ENCODE data around the gene KCNC1.

Gene KCNC1

DNA sequence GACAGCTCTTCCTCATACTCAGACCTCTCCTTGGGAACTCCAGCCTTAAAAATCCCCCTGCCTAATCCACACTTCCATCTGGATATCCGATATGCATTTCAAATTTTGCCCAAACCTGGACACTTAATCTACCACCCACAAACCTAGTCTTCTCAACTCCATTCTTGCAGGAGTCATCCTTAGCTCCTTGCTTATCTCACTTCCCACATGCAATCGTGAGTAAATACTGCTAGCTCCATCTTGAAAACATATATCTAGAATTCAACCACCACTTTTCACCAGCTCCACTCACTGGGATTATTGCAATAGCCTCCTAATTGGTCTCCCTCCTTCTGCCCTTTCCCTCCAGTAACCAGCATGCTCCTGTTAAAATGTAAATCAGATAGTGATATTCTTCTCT is 17.8 kb upstream of the KCNC1 start:
- DNase-seq (ENCODE audit: low read depth), result no peak

DNA sequence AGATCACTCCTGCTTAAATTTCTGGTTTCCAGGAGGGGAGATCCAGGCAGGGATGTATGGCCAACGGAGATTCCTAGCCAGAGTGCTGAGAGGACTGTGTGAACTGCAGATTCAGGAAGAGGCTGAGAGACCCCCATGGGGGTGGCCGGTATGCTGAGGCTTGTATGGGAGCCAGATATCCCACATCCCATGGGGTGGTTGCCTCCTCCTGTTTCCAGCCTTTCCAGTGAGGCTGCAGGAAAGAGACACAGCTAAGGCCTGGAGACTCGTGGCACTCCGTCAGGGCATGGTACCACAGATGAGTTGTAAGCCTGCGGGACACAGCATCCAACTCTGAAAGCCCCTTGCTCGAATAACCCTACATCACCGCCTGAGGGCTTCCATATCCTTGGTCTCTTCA is 16.6 kb upstream of the KCNC1 start:
- DNase-seq (ENCODE audit: low read depth), result no peak

DNA sequence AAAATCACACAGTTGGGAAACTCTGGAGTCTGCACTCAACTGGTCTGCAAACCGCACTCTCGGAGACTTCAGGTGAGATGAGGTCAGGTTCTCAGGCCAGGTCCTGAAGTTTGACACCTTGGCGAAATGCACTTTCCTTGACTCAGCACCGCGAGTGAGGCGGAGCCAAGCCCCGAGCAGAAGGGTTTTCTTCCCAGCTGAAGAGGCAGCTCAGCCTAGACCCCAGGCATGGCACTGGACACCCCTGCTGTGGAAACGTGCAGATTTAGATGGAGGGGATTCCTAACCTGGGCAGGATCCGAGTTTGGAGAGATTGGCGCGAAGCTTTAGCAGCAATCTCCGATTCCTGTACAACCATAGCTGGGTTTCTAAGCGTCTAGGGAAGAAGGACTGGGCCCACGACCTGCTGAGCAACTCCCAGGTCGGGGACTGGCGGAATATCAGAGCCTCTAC is 16.0 kb upstream of the KCNC1 start:
- no peak for DNase-seq (ENCODE audit: low read depth)

DNA sequence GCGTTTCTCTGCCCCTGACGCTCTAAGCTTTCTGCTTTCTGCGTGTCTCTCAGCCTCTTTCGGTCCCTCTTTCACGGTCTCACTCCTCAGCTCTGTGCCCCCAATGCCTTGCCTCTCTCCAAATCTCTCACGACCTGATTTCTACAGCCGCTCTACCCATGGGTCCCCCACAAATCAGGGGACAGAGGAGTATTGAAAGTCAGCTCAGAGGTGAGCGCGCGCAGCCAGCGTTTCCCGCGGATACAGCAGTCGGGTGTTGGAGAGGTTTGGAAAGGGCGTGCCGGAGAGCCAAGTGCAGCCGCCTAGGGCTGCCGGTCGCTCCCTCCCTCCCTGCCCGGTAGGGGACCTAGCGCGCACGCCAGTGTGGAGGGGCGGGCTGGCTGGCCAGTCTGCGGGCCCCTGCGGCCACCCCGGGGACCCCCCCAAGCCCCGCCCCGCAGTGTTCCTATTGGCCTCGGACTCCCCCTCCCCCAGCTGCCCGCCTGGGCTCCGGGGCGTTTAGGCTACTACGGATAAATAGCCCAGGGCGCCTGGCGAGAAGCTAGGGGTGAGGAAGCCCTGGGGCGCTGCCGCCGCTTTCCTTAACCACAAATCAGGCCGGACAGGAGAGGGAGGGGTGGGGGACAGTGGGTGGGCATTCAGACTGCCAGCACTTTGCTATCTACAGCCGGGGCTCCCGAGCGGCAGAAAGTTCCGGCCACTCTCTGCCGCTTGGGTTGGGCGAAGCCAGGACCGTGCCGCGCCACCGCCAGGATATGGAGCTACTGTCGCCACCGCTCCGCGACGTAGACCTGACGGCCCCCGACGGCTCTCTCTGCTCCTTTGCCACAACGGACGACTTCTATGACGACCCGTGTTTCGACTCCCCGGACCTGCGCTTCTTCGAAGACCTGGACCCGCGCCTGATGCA is 15.3 kb upstream of the KCNC1 start, which contains the start of gene MYOD1:
Gene MYOD1 (plus strand): TSS at position 544 of the 910 bp plus-strand sequence. CDS start 212 bp downstream, at position 756.
- DNase-seq (ENCODE audit: low read depth), result no peak

DNA sequence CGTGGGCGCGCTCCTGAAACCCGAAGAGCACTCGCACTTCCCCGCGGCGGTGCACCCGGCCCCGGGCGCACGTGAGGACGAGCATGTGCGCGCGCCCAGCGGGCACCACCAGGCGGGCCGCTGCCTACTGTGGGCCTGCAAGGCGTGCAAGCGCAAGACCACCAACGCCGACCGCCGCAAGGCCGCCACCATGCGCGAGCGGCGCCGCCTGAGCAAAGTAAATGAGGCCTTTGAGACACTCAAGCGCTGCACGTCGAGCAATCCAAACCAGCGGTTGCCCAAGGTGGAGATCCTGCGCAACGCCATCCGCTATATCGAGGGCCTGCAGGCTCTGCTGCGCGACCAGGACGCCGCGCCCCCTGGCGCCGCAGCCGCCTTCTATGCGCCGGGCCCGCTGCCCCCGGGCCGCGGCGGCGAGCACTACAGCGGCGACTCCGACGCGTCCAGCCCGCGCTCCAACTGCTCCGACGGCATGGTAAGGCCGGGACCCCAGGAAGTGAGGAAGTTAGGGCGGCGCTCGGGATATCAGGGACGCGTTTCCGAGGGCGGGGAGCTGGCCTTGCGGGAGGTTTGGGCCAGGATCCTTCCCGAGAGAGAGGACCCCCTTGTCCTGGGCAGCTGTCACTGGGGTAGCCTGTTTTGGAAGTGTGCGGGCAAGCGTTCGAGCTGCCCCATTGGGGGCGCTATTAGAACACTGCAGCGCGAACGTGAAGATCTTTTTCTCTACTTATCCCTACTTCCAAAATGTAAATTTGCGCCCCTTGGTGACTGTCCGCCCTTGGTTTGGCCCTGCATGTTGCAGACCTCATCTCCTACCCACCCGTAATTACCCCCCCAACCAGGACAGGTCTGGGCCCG is 14.4 kb upstream of the KCNC1 start:
- no peak for DNase-seq (ENCODE audit: low read depth)

DNA sequence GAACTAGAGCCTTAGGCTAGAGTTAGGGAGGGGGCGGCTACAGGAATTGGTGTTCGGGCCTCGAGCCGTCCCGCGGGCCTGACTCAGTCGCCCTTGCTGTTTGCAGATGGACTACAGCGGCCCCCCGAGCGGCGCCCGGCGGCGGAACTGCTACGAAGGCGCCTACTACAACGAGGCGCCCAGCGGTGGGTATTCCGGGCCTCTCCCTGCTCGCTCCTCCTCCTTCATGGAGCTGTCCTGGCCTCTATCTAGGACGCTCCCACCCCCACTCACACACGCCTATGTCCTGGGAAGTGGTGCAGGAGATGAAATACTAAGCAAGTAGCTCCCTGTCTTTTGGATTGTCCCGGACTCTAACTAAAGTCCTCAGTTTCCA is 13.8 kb upstream of the KCNC1 start:
- DNase-seq (ENCODE audit: low read depth), result no peak

DNA sequence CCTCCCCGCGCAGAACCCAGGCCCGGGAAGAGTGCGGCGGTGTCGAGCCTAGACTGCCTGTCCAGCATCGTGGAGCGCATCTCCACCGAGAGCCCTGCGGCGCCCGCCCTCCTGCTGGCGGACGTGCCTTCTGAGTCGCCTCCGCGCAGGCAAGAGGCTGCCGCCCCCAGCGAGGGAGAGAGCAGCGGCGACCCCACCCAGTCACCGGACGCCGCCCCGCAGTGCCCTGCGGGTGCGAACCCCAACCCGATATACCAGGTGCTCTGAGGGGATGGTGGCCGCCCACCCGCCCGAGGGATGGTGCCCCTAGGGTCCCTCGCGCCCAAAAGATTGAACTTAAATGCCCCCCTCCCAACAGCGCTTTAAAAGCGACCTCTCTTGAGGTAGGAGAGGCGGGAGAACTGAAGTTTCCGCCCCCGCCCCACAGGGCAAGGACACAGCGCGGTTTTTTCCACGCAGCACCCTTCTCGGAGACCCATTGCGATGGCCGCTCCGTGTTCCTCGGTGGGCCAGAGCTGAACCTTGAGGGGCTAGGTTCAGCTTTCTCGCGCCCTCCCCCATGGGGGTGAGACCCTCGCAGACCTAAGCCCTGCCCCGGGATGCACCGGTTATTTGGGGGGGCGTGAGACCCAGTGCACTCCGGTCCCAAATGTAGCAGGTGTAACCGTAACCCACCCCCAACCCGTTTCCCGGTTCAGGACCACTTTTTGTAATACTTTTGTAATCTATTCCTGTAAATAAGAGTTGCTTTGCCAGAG is 13.2 kb upstream of the KCNC1 start:
- no peak for DNase-seq (ENCODE audit: low read depth)

DNA sequence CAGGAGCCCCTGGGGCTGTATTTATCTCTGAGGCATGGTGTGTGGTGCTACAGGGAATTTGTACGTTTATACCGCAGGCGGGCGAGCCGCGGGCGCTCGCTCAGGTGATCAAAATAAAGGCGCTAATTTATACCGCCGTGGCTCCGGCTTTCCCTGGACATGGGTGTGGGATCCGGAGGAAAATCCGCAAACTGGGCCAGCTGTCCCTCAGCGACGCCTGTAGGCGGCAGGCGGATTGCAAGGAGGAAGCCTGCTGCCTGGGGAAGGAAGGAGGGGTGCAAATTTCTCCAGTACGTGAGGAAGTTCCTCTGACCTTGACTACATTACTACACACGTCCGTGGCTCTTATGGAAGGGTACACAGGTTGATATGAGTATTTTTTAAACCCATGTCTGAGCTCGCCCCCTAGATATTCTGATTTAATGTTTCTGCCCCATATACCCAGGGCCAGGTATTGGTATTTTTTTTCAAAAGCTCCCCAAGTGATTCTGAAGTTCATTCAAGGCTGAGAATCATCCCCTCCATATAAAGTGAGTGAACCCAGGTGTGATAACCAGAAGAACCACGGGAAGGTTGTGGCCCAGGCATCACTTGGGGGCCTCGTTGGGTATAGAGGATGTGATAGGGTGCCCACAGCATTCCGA is 12.5 kb upstream of the KCNC1 start:
- DNase-seq (ENCODE audit: low read depth), result no peak

DNA sequence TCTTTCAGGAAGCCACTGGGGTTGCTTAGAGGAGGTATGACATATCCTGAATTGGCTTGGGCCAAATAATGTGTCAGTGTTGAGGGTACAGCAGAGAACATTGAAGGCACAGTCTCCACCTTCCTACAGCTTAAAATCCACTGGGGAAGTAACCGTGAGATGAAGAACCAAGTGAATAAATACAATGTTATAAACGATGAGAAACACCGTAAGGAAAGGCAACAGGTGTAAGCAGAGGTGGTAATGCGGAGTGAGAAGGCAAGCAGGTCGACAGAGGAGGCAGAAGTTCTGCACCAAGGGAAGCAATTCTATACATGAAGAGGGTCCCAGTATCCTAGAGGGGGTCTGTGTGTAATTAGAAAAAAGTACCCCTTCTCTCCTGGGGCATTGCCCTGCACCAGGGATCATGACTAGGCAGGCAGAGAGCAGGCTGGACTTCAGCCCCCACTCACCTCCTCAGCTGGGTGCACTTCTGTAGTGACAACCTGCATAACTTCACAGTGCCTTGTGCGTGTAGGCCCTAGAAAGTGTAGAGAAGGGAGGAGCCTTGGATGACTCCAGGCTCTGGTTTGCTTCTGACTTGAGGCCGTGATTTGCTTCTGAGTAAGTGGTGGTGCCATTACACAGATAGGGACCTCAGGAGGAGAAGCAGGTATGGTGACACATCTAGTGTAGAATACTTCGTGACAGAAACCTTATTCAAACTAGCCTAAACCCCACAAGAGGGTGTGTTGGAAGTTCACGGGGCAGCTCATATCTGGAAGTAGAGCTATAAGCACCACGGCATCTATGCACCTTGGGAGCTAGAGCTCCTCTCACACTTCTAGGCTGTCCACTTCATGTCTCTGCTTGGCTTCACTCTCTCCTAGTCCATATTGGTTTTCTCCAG is 10.3 kb upstream of the KCNC1 start:
- no peak for DNase-seq (ENCODE audit: low read depth)

DNA sequence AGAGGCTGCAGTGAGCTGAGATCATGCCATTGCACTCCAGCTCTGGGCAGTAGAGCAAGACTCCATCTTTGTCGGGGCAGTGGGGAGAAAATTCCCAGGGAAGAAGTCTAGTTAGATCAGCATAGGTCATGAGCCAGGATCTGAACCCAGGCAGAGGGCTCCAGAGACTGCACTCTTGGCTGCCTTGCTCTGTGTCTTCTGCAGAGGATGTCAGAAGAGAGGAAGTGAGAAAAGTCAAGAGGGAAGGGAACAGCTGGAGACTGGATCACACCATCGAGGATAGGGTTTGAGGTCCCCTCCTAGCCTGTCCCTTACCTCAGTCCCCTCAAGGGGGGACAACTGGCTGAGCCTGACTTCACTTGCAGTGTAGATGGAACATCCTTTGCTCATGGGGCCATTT is 9.4 kb upstream of the KCNC1 start:
- no peak for DNase-seq (ENCODE audit: low read depth)

DNA sequence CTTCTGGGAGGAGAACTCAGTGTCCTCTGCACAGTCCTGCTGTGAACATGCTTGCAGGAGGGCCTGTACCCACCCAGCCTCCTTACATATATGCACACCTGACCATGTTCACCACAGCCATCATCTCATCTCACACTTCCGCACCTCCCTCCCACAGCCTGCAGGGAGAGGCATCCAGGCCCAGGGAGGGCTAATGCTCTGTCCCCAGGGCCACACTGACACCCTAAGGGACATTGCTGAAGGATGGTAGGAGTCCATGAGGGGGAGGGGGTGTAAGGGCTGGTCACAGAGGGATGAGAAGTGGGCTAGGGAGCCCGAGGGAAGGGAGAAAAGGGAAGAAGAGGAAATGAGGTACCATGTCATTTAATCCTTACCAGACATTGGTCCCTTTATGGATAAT is 4.4 kb upstream of the KCNC1 start:
- no peak for DNase-seq (ENCODE audit: low read depth)

DNA sequence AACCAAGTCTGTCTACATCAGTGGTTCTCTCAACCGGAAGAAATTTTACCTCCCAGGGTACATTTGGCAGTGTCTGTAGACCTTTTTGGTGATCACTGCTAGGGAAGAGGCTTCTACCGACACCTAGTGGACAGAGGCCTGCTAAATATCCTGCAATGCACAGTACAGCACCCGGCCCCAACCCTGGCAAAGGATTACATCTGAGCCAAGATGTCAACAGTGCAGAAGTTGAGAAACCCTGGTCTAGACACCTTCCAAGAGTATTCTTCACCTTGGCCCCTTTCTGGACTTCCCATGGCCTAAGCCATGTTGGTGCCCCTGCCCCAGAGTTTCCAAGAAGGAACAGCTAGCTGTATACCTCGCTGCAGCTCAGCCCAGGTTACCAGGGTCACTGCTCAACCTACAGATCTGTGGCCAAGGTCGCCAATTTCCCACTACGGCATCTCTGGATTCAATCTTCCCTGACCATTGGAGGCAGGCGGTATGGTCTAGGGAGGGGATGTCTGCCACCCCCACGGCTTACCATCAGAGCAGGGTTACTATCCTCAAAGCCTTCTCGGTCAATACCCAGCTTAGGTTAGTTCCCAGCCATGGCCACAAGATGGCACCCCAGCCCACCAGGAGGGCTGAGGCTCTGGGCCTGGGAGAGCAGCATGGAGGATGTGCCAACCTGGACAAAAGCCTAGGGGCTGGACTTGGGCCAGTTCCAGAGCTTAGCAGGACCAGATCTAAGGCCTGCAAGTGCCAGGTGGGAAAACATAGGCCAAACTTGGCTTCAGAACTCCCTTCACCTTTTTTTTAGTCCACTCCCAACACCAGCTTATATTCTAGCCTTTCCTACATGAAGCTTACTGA is 3.7 kb upstream of the KCNC1 start:
- DNase-seq (ENCODE audit: low read depth), result peak; percentile 36

DNA sequence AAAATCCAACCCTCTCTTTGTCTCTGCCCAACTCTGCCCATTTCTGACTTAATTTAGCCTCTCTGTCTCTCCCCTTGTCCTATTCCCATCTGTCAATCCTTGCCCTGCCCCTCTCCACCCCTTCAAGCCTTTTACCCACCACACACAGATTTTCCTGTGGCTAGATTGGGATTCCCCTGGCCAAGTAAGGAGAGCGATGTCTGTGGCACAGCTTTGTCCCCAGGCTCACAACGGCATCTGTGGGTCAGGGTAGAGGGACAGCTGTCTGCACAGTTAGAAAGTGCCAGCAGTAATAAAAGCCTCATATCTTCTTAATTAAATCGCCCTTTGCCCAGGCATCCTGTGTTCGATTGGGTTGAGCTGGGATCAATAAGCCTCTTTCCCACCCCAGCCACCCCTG is 1.3 kb upstream of the KCNC1 start:
- DNase-seq (ENCODE audit: low read depth), result no peak

DNA sequence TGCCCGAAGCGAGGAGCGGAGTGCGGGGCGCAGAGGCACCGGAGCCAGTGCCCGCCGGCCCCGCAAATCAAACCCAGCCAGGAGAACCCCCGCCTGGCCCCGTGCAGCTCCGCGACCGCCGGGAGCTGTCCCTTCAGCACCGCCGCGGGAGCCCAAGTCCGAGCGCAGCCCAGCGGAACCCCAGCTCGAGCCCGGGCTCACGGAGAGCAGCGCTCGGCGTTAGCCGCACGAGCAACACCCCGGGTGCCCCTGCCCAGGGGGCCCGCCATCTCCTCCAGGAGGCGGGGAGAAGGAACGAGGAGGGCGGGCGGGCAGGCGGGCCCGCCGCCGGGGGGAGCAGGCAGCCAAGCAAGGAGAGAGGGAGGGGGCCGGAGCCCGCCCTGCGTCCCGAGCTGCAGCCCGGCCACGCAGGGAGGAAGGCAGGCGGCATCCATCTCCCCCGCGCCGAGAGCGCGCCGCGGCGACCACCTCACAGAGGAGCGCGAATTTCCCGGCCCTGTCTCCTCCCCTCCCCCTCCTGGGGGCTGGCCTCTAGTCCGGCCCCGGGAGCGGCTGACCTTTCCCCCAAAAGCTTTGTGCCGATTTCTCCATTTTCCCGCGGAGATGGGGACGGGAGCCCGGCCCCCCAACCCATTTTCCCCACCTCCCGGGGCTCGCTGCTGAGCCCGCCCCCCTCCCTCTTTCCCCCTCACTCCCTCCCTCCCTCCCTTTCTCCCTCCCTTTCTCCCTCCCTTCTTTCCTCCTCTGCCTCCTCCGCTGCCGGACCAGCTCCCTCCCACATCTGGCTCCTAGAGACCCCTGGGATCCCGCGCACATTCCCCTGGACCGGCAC is 621 bp downstream of the KCNC1 start:
- no peak for DNase-seq (ENCODE audit: low read depth)

DNA sequence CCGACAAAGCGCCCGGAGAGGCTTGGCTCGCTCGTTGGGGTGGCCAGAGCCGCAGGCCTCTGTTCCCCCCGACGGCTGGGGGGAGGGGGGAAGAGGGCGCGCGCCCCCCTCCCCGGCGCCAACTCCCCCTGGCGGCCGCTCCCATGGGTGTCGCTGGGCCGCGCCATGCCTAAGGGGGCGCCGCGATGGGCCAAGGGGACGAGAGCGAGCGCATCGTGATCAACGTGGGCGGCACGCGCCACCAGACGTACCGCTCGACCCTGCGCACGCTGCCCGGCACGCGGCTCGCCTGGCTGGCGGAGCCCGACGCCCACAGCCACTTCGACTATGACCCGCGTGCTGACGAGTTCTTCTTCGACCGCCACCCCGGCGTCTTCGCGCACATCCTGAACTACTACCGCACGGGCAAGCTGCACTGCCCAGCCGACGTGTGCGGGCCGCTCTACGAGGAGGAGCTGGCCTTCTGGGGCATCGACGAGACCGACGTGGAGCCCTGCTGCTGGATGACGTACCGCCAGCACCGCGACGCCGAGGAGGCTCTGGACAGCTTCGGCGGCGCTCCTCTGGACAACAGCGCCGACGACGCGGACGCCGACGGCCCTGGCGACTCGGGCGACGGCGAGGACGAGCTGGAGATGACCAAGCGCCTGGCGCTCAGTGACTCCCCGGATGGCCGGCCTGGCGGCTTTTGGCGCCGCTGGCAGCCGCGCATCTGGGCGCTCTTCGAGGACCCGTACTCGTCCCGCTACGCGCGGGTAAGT is 1.4 kb downstream of the KCNC1 start:
- no peak for DNase-seq (ENCODE audit: low read depth)

DNA sequence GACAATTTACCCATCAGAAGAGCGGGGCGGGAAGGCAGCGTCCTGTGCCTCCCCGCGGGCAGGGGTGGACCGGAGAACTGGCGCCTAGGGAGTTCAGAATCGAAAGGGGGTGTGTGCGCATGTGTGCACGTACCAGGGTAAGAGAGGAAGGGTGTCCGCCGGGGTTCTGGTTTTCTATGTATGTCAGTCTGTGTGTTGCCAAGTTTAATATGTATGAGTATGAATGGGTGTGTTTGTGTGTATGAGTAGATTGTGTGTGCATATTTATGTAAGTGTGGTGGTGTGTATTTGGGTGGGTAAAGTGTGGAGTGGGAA is 2.0 kb downstream of the KCNC1 start:
- DNase-seq (ENCODE audit: low read depth), result no peak

DNA sequence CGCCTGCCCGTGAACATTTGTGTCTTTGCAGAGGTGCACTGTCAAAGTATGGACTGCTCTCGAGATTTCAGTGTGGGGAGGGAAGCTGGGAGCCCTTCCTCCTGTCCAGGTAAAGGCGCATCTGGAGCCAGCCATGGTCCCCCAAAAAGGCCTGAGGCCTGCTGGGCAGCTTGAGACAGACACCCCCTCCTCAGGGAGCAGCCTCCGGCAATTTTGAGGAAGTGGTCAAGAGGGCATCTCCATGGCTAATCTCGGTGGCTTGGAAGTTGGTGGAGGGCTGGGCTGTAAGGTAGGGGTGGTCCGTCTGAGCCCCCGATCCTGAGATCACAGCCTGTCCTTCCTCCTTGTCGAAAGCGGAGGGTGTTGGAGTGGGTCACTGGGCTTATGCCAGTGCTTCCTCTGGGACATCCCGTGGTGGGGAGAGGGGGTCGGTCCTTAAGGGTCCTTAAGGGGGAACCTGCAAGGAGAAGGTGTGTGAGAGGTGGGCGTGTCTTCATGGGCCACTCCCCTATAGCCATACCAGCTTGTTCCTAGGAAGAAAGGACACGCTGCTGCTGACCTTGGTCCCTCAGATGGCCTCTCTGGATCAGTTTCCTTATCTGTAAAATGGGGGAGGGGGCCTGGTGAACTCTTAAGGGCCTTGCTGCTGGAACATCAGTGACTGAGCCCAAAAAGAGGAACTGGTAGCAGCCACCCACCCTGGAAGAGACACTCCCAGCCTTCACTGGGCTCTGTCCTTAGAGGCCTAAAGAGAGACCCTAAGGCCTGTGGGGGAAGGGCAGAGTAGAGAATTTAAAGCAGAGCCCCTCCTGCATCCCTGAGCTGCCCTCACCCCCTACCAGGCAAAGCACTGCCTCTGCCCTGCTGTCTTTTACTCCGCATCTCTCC is 2.6 kb downstream of the KCNC1 start:
- DNase-seq (ENCODE audit: low read depth), result no peak

Measured in activated T-cell treated with anti-CD3 and anti-CD28 coated beads for 1 hour (primary cell).